HEK293 (cell line): ENCODE measurements around the gene SLC2A9.

Experiments used
- BCL11B ChIP-seq: fragments of 450-650 bp; formaldehyde crosslinking; IDR thresholded peaks from 2 replicates; pipeline ENCODE4 v1.5.1; 2016; ENCODE audit warnings: low read depth, missing biosample characterization, missing genetic modification characterization
- CTCF ChIP-seq: fragments of 450-650 bp; formaldehyde crosslinking; IDR thresholded peaks from 2 replicates; pipeline ENCODE4 v1.5.1; 2016; ENCODE audit warnings: missing biosample characterization, missing genetic modification characterization
- ZFP3 ChIP-seq: fragments of 450-650 bp; formaldehyde crosslinking; IDR thresholded peaks from 2 replicates; pipeline ENCODE4 v1.5.1; 2016; ENCODE audit warnings: low read depth, missing biosample characterization, missing genetic modification characterization
- ZNF350 ChIP-seq: fragments of 450-650 bp; formaldehyde crosslinking; IDR thresholded peaks from 2 replicates; pipeline ENCODE4 v1.5.0; 2017; ENCODE audit warnings: missing biosample characterization, mild to moderate bottlenecking, missing genetic modification characterization
- TF ChIP-seq, protein P1 (sequence below): sonication (generic); formaldehyde crosslinking; IDR thresholded peaks from 2 replicates; pipeline ENCODE4 v1.8.1; 2022; ENCODE audit warnings: mild to moderate bottlenecking, moderate library complexity, missing genetic modification reagents

DNA sequence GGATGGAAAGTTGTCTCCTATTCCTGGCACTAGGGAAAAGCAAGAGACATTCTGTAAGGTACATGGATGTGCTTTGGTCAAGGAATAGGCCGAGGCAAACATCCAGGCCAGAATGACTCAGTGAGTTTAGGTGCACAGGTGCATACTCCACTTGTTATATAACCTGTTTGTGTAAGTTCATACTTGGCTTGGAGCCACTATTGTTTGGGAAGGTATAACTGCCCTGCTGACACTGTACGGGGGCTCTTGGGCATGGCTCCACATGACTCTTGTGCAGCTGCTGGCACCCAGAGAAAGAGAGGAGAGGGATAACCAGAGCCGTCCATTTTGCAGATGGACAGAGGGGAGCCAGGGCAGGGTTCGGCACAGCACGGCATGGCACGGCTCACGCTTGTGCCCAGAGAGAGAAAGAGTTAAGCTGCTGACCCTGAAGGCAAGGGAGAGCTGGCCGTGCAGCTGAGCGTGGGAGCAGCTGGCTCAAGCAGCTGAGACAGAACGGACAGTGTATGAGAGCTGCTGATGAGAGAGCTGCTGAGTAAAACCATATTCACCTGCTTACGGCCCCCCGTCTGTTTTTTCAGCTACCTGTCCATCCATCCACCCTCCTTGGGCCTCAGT is 98.0 kb downstream of the SLC2A9 start:
- TF ChIP-seq, protein P1, sequence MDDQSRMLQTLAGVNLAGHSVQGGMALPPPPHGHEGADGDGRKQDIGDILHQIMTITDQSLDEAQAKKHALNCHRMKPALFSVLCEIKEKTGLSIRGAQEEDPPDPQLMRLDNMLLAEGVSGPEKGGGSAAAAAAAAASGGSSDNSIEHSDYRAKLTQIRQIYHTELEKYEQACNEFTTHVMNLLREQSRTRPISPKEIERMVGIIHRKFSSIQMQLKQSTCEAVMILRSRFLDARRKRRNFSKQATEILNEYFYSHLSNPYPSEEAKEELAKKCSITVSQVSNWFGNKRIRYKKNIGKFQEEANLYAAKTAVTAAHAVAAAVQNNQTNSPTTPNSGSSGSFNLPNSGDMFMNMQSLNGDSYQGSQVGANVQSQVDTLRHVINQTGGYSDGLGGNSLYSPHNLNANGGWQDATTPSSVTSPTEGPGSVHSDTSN (CRISPR knock-in tag) = no peak
- no peak for TF ChIP-seq CTCF
- TF ChIP-seq ZNF350 = no peak
- no peak for TF ChIP-seq ZFP3 (tag by site-specific recombination)
- no peak for TF ChIP-seq BCL11B (tag by site-specific recombination)
